ENCODE measurements around the gene RAB11A. TPM values are rescaled to one million over a fixed set of nuclear protein-coding genes. Genes with fewer than 3 reads are reported as not detected.

The RAB11A gene
- total RNA-seq, 1 experiment from 2014 or later: 407 TPM

DNA sequence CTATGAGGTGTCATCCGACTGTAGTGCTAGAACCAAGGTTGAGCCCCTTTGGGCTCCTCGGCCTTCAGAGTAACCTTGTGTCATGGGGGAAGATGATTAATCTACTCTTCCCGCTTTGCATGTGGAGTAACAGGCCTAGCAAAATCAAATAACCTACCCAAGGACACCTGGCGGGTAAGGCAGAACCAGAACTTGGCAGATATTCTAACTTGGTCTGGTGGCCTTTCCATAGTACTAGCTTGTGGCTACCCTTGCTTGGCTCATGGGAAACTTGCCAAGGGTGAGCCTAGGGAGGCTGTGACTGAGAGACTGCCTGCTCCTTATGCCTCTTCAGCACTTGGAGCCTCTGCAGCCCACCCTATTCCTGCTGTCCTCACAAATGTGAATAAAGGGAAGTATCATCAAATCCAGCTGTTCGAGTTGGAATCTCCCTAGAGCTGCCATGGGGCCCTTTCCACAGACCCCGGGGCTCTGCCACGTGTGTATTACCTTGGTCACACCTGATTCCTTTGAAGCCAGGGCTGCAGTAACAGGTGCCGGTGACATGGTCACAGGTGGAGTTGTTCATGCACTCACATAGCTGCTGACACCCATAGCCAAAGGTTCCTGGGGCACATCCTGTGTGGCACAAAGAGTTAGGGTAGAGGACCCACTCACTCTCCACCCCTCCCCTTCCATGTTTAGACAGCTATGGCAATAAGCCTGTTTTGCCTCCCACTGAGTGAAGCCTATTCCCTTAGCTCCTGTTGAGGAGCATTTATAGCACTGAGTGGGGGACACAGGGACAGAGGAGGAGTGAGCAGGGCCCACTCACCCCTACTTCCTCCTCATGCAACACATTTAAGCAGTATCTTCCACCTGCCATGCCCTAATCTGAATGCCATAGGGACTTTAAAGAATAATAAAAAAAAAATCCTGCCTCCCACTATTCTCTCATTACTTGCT lies 46.0 kb downstream of the RAB11A start:
- Mint-ChIP-seq H3K36me3 (ENCODE audit: insufficient read depth, unreplicated experiment) (no peaks in the 10 kb centered on the region), H3K27me3 (ENCODE audit: unreplicated experiment) (no peaks in the 10 kb centered on the region), H3K4me3 (ENCODE audit: low read depth, unreplicated experiment) (no peak overlapping the region), H3K4me1 (ENCODE audit: low read depth, unreplicated experiment) (peaks cover 8% of the 10 kb centered on the region), H3K27ac (ENCODE audit: unreplicated experiment) (no peak overlapping the region), H3K9me3 (ENCODE audit: low read depth, unreplicated experiment) (no peaks in the 10 kb centered on the region)
- intact Hi-C loops (cut with micrococcal nuclease; ENCODE audit: unreplicated experiment): loop anchor here (5.0 kb wide), 2 partner anchors 132 to 277 kb away; no protein-coding TSS in a partner anchor
- TF ChIP-seq, protein P1, sequence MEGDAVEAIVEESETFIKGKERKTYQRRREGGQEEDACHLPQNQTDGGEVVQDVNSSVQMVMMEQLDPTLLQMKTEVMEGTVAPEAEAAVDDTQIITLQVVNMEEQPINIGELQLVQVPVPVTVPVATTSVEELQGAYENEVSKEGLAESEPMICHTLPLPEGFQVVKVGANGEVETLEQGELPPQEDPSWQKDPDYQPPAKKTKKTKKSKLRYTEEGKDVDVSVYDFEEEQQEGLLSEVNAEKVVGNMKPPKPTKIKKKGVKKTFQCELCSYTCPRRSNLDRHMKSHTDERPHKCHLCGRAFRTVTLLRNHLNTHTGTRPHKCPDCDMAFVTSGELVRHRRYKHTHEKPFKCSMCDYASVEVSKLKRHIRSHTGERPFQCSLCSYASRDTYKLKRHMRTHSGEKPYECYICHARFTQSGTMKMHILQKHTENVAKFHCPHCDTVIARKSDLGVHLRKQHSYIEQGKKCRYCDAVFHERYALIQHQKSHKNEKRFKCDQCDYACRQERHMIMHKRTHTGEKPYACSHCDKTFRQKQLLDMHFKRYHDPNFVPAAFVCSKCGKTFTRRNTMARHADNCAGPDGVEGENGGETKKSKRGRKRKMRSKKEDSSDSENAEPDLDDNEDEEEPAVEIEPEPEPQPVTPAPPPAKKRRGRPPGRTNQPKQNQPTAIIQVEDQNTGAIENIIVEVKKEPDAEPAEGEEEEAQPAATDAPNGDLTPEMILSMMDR (IDR thresholded peaks at IDR 0.05; ENCODE audit: unreplicated experiment): no peak
- no peak for DNase-seq
- CTCF ChIA-PET: interaction anchor here (0.9 kb wide), 1 partner anchor 170 kb away, joined by 3 read pairs; no protein-coding TSS in a partner anchor
- no TSS peak for BruUV-seq (replicated peaks)

- CTCF ChIA-PET: interaction anchor here (0.5 to 1.7 kb wide), 6 partner anchors 14 to 310 kb away, joined by 3 to 4 read pairs (median 3); no protein-coding TSS in a partner anchor
- no peak overlapping the region for H3K4me3 Mint-ChIP-seq (ENCODE audit: low read depth, unreplicated experiment)
Measured at GRCh38 chr15:65916041-65916663, 46.9 kb downstream of the RAB11A start.

DNA sequence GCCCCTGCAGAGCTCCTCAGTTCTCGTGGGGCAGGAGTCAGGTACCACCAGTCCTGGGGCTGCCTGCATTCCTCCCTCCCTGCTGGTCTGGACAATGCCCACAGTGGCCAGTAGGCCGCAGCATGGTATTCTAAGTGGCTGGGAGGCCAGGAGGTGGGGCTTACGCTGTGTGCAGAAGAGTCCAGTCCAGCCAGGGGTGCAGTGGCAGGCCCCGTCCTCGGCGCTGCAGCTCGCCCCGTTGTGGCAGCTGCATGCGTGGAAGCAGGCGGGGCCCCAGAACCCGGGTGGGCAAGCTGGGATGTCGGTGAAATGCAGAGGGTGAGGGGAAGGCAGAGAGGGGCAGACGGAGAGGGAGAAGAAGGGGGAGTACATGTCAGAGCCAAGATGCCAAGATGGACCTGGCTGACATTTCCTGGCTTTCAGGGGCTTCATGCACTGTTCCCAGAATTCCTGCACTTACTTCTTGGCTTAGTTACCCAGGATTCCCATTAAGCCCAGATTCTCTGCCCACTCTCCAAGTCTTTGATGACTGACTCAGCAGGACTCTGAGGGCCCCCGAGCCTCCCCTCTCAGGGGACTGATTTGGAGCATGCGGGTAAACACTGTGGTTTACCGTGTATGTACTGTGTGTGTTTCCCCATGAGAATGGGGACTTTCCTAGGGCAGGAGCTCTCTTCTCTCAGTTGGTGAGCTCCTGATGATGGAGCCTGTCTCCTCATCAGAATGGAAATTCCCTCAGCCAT lies 47.5 kb downstream of the RAB11A start:
- intact Hi-C loops (cut with micrococcal nuclease; ENCODE audit: unreplicated experiment): loop anchor here (2.0 to 5.0 kb wide), 3 partner anchors 46 to 275 kb away; no protein-coding TSS in a partner anchor
- Mint-ChIP-seq H3K9me3 (ENCODE audit: low read depth, unreplicated experiment) (no peaks in the 10 kb centered on the region), H3K27me3 (ENCODE audit: unreplicated experiment) (no peaks in the 10 kb centered on the region), H3K4me3 (ENCODE audit: low read depth, unreplicated experiment) (no peak overlapping the region), H3K4me1 (ENCODE audit: low read depth, unreplicated experiment) (peaks cover 8% of the 10 kb centered on the region), H3K27ac (ENCODE audit: unreplicated experiment) (no peak overlapping the region), H3K36me3 (ENCODE audit: insufficient read depth, unreplicated experiment) (no peaks in the 10 kb centered on the region)
- BruUV-seq (replicated peaks): no TSS peak
- TF ChIP-seq, protein P1 (IDR thresholded peaks at IDR 0.05; ENCODE audit: unreplicated experiment): peak; percentile 81
- CTCF ChIA-PET: interaction anchor here (0.5 to 1.7 kb wide), 5 partner anchors 15 to 311 kb away, joined by 3 to 4 read pairs (median 3); no protein-coding TSS in a partner anchor
- DNase-seq: peak; percentile 85

More at GRCh38 chr15:65916041-65916663, 46.9 kb downstream of the RAB11A start:
- TF ChIP-seq, protein P1 (IDR thresholded peaks at IDR 0.05; ENCODE audit: unreplicated experiment): no peak
- H3K4me1 Mint-ChIP-seq (ENCODE audit: low read depth, unreplicated experiment): peaks cover 8% of the 10 kb centered on the region
- no peak overlapping the region for H3K27ac Mint-ChIP-seq (ENCODE audit: unreplicated experiment)
- no peaks in the 10 kb centered on the region for H3K27me3 Mint-ChIP-seq (ENCODE audit: unreplicated experiment)
- H3K36me3 Mint-ChIP-seq (ENCODE audit: insufficient read depth, unreplicated experiment): no peaks in the 10 kb centered on the region
- BruUV-seq (replicated peaks): no TSS peak
- no peak for DNase-seq
- H3K9me3 Mint-ChIP-seq (ENCODE audit: low read depth, unreplicated experiment): no peaks in the 10 kb centered on the region
- intact Hi-C loops (cut with micrococcal nuclease; ENCODE audit: unreplicated experiment): loop anchor here (2.0 to 5.0 kb wide), 3 partner anchors 47 to 276 kb away; no protein-coding TSS in a partner anchor

GRCh38 chr15:65917407-65917756 lies 48.1 kb downstream of the RAB11A start:
- intact Hi-C loops (cut with micrococcal nuclease; ENCODE audit: unreplicated experiment): loop anchor here (2.0 to 5.0 kb wide), 3 partner anchors 45 to 275 kb away; no protein-coding TSS in a partner anchor
- H3K36me3 Mint-ChIP-seq (ENCODE audit: insufficient read depth, unreplicated experiment): no peaks in the 10 kb centered on the region
- no peaks in the 10 kb centered on the region for H3K27me3 Mint-ChIP-seq (ENCODE audit: unreplicated experiment)
- TF ChIP-seq, protein P1 (IDR thresholded peaks at IDR 0.05; ENCODE audit: unreplicated experiment): no peak
- BruUV-seq (replicated peaks): no TSS peak
- no peak overlapping the region for H3K4me3 Mint-ChIP-seq (ENCODE audit: low read depth, unreplicated experiment)
- DNase-seq: no peak
- H3K4me1 Mint-ChIP-seq (ENCODE audit: low read depth, unreplicated experiment): peaks cover 8% of the 10 kb centered on the region
- CTCF ChIA-PET: interaction anchor here (1.7 kb wide), 1 partner anchor 15 kb away, joined by 4 read pairs; no protein-coding TSS in a partner anchor
- no peaks in the 10 kb centered on the region for H3K9me3 Mint-ChIP-seq (ENCODE audit: low read depth, unreplicated experiment)
- H3K27ac Mint-ChIP-seq (ENCODE audit: unreplicated experiment): no peak overlapping the region
